Endothelial cell of umbilical vein (primary cell): ENCODE data around the gene NINL. TPM values are rescaled to one million over a fixed set of nuclear protein-coding genes. Genes with fewer than 3 reads are reported as not detected.

ENCODE experiments used
- BruUV-seq: library from RNA; stranded (reverse); fragments of 400-500 nt; replicated peaks from 2 replicates; lab custom pipeline; 2021; lab: Mats Ljungman, UMichigan
- CTCF ChIA-PET: fragments of 300-600, 350-600 bp; sonication (Branson Sonifier 250); formaldehyde crosslinking; loops from one replicate; lab custom pipeline; 2021; ENCODE audit warnings: antibody characterized with exemption, inconsistent platforms; lab: Charles Lee
- POLR2A ChIA-PET: fragments of 300-600, 350-600 bp; sonication (Branson Sonifier 250); formaldehyde crosslinking; loops from one replicate; lab custom pipeline; 2021; ENCODE audit warnings: antibody characterized with exemption, inconsistent platforms; lab: Charles Lee
- DNase-seq: peaks from one replicate; pipeline ENCODE4 v3.0.0-alpha.2; 2011; ENCODE audit warnings: low read depth, low spot score
- FAIRE-seq: peaks from 2 replicates; lab custom pipeline; 2011; peaks lifted over from hg19 to GRCh38; lab: Jason Lieb, UNC
- H2AFZ ChIP-seq: 2 replicates; pipeline ENCODE4 v1.6.0; 2012; ENCODE audit warnings: low read depth, low read length, control low read depth, inconsistent platforms
- H3K27ac ChIP-seq: 2 replicates; pipeline ENCODE4 v1.5.1; 2011; ENCODE audit warnings: low read depth, mild to moderate bottlenecking, control low read depth, low read length, moderate library complexity; ENCODE audit not compliant: insufficient read depth
- H3K27me3 ChIP-seq, 2 experiments: 2 replicates each; pipeline versions ENCODE4 v1.6.0 to v1.6.1; 2011; ENCODE audit warnings: low read length in 2 of 2, mixed read lengths in 1 of 2; ENCODE audit not compliant: control insufficient read depth in 2 of 2, insufficient read depth in 2 of 2
- H3K36me3 ChIP-seq, 2 experiments: 2 replicates in 1 of 2; 3 replicates in 1 of 2; pipeline ENCODE4 v1.5.1; 2011; ENCODE audit warnings: low read length in 2 of 2, mild to moderate bottlenecking in 1 of 2, moderate library complexity in 1 of 2; ENCODE audit not compliant: control insufficient read depth in 2 of 2, insufficient read depth in 2 of 2; ENCODE audit errors: extremely low read depth in 1 of 2
- H3K4me1 ChIP-seq: 3 replicates; pipeline ENCODE4 v1.5.1; 2011; ENCODE audit warnings: mild to moderate bottlenecking, low read length; ENCODE audit not compliant: control insufficient read depth, insufficient read depth; ENCODE audit errors: extremely low read depth
- H3K4me2 ChIP-seq: 2 replicates; pipeline ENCODE4 v1.6.1; 2011; ENCODE audit warnings: low read length, control low read depth, mixed read lengths; ENCODE audit not compliant: insufficient read depth
- H3K4me3 ChIP-seq, 3 experiments: fragments of 200-600 bp in 1 of 3; sonication (generic), shearing (Covaris generic) in 1 of 3; replicated peaks in 1 of 3; 2 replicates each; pipeline ENCODE4 v1.5.1; 2011 to 2016; ENCODE audit warnings: control low read depth in 3 of 3, low read length in 3 of 3, mild to moderate bottlenecking in 2 of 3, inconsistent platforms in 1 of 3, low read depth in 1 of 3, moderate library complexity in 1 of 3; ENCODE audit not compliant: insufficient read depth in 1 of 3
- H3K79me2 ChIP-seq: 2 replicates; pipeline ENCODE4 v1.6.0; 2012; ENCODE audit warnings: low read length, inconsistent platforms; ENCODE audit not compliant: control insufficient read depth, insufficient read depth
- H3K9ac ChIP-seq: replicated peaks from 2 replicates; pipeline ENCODE3; 2011; ENCODE audit warnings: low read length, control low read depth; ENCODE audit not compliant: insufficient read depth; ENCODE audit errors: extremely low read depth
- H3K9me1 ChIP-seq: replicated peaks from 3 replicates; pipeline ENCODE4 v1.6.0; 2011; ENCODE audit warnings: mild to moderate bottlenecking, low read length; ENCODE audit not compliant: control insufficient read depth, insufficient read depth; ENCODE audit errors: extremely low read depth
- H3K9me3 ChIP-seq: replicated peaks from 2 replicates; pipeline ENCODE4 v1.5.1; 2012; ENCODE audit warnings: low read length, inconsistent platforms; ENCODE audit not compliant: control insufficient read depth, insufficient read depth
- H4K20me1 ChIP-seq: replicated peaks from 2 replicates; pipeline ENCODE3; 2011; ENCODE audit warnings: mild to moderate bottlenecking, low read length; ENCODE audit not compliant: control insufficient read depth, insufficient read depth; ENCODE audit errors: extremely low read depth
- EZH2 ChIP-seq: IDR thresholded peaks from 2 replicates; pipeline ENCODE4 v1.6.1; 2012; ENCODE audit warnings: borderline replicate concordance, low read depth, mild to moderate bottlenecking, moderate library complexity, low read length, inconsistent platforms; ENCODE audit not compliant: severe bottlenecking
- FOS ChIP-seq: IDR thresholded peaks from 2 replicates; pipeline ENCODE4 v1.6.1; 2011; ENCODE audit warnings: mild to moderate bottlenecking, low read length, moderate library complexity, borderline replicate concordance; ENCODE audit not compliant: insufficient read depth
- GATA2 ChIP-seq: IDR thresholded peaks from 2 replicates; pipeline ENCODE4 v1.7.0; 2011; ENCODE audit warnings: low read depth, mild to moderate bottlenecking, moderate library complexity, mixed read lengths, low read length; ENCODE audit not compliant: insufficient read length, insufficient read depth
- JUN ChIP-seq: IDR thresholded peaks from 2 replicates; pipeline ENCODE4 v1.6.1; 2011; ENCODE audit warnings: borderline replicate concordance, low read depth; ENCODE audit not compliant: insufficient read length, insufficient read depth
- MYC ChIP-seq: IDR thresholded peaks from one replicate; pipeline ENCODE4 v1.6.1; 2011; ENCODE audit warnings: mild to moderate bottlenecking, low read depth, low read length
- POLR2A ChIP-seq: IDR thresholded peaks from 2 replicates; pipeline ENCODE4 v1.6.1; 2012; ENCODE audit warnings: low read depth, mild to moderate bottlenecking, control low read depth, low read length
- POLR2AphosphoS5 ChIP-seq: IDR thresholded peaks from 2 replicates; pipeline ENCODE4 v1.6.1; 2012; ENCODE audit warnings: low read depth, mild to moderate bottlenecking, control low read depth, low read length, moderate library complexity; ENCODE audit not compliant: insufficient read depth
- dilution Hi-C: fragments of 300-500 bp; cut with MboI; formaldehyde crosslinking; loops from one replicate; pipeline ENCODE4 v1.15.0; 2019; ENCODE audit warnings: low sequenced_read_pairs; ENCODE audit not compliant: extremely low pct_ligation_motif_present
- intact Hi-C: fragments of 100-400 bp; cut with micrococcal nuclease; formaldehyde crosslinking; loops from one replicate; pipeline ENCODE4 v1.10.0; 2022
- polyA plus RNA-seq, 4 experiments: library from polyadenylated mRNA; depleted of rRNA in 3 of 4; stranded (reverse) in 3 of 4; unstranded in 1 of 4; fragments of >200 nt; gene quantifications; 2 replicates each; pipeline versions ENCODE4 v1.2.1 to v1.2.3, GENCODE V29; 2011 to 2012; ENCODE audit warnings: missing spikeins in 1 of 4
- total RNA-seq: library from RNA; stranded (reverse); gene quantifications from 2 replicates; pipeline ENCODE4 v1.2.3, GENCODE V29; 2021
- TF ChIP-seq, protein P1 (sequence below): IDR thresholded peaks from 2 replicates; pipeline ENCODE4 v1.6.1; 2011; ENCODE audit not compliant: insufficient read depth, insufficient read length
- TF ChIP-seq, protein P2 (sequence below), 2 donors: IDR thresholded peaks; 1 replicate in 1 of 2; 2 replicates in 1 of 2; pipeline ENCODE4 v1.5.1; 2011; ENCODE audit warnings: low read length in 2 of 2, mild to moderate bottlenecking in 2 of 2, moderate library complexity in 2 of 2, control low read depth in 1 of 2, inconsistent platforms in 1 of 2, low read depth in 1 of 2; ENCODE audit not compliant: insufficient read depth in 1 of 2; ENCODE audit errors: extremely low read depth in 1 of 2

NINL gene
- total and polyA plus RNA-seq, 2 donors (not counting 3 experiments of a cell fraction or from before 2014, with no cell fraction given), result 13.2 to 25.5 TPM

DNA sequence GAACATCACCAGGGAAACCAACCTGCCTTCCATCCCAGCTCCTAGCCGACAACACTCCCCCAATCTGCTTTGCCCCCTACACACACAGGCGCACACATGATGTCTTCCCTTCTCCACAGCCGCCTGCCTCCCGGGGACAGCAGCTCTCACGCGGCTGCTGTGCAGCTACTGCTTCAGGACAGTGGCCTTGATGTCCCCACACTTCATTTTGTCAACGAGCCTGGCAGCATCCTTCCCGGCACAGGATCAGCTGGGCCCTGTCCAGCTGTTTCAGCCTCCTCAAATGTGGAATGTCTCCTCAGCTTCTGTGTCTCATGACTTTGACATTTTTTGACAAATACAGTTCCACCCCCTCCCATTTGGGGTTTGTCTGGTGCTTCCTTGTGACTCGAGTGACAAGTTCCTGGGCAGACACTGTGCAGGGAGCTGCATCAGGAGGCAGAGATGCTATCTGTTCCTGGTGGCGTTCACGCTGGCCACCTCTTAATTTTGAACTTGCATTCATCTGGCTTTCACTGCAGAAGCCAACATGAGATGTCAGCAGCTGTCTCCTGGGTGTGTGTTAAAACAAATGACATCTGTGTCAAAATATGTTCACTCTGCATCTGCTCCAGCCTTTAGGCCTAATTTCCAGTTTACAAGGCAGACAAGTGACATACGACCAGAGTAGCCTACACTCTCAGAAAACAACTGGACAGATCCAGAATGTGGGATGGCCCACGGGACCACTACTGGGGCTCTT lies 120.7 kb downstream of the NINL start:
- H4K20me1 ChIP-seq, result no peaks in the 10 kb centered on the region
- H2AFZ ChIP-seq, result no peak overlapping the region
- no peak for TF ChIP-seq JUN
- TF ChIP-seq POLR2AphosphoS5, result no peak
- no peak for TF ChIP-seq EZH2
- TF ChIP-seq, protein P1, sequence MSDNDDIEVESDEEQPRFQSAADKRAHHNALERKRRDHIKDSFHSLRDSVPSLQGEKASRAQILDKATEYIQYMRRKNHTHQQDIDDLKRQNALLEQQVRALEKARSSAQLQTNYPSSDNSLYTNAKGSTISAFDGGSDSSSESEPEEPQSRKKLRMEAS, result no peak
- TF ChIP-seq GATA2, result no peak
- TF ChIP-seq POLR2A, result no peak
- TF ChIP-seq FOS, result no peak
- TF ChIP-seq MYC, result no peak
- TF ChIP-seq, protein P2, sequence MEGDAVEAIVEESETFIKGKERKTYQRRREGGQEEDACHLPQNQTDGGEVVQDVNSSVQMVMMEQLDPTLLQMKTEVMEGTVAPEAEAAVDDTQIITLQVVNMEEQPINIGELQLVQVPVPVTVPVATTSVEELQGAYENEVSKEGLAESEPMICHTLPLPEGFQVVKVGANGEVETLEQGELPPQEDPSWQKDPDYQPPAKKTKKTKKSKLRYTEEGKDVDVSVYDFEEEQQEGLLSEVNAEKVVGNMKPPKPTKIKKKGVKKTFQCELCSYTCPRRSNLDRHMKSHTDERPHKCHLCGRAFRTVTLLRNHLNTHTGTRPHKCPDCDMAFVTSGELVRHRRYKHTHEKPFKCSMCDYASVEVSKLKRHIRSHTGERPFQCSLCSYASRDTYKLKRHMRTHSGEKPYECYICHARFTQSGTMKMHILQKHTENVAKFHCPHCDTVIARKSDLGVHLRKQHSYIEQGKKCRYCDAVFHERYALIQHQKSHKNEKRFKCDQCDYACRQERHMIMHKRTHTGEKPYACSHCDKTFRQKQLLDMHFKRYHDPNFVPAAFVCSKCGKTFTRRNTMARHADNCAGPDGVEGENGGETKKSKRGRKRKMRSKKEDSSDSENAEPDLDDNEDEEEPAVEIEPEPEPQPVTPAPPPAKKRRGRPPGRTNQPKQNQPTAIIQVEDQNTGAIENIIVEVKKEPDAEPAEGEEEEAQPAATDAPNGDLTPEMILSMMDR (IDR thresholded peaks at IDR 0.05; ENCODE audit: extremely low read depth in 1 of 2, insufficient read depth in 1 of 2, low read depth in 1 of 2, low read length in 2 of 2), result no peak
- no peak overlapping the region for H3K9ac ChIP-seq
- CTCF ChIA-PET, result no interaction called here
- no peak overlapping the region for H3K4me2 ChIP-seq
- no peak overlapping the region for H3K4me3 ChIP-seq
- dilution Hi-C loops, result no loop called here
- DNase-seq (no peak), FAIRE-seq (no peak)
- no peaks in the 10 kb centered on the region for H3K4me1 ChIP-seq
- H3K36me3 ChIP-seq, result peaks cover under 1 to 48% of the 10 kb centered on the region in 2 experiments
- no peak overlapping the region for H3K27ac ChIP-seq
- H3K79me2 ChIP-seq, result no peaks in the 10 kb centered on the region
- H3K27me3 ChIP-seq, result no peaks in the 10 kb centered on the region
- no peaks in the 10 kb centered on the region for H3K9me1 ChIP-seq
- BruUV-seq, result no TSS peak
- POLR2A ChIA-PET, result interaction anchor here (1.0 kb wide), 1 partner anchor 35 kb away, joined by 3 read pairs; no protein-coding TSS in a partner anchor
- intact Hi-C loops, result no loop called here
- no peaks in the 10 kb centered on the region for H3K9me3 ChIP-seq
